ENCODE data around the gene LINGO4.
"Not testable (repeated sequence)": the region's sequence is repeated elsewhere in the genome, so short reads cannot be mapped to it uniquely, and the experiment has no call there.

Gene LINGO4

GRCh38 chr1:151809985-151810556 is 4.9 kb upstream of the LINGO4 start:
- no peak for DNase-seq

- no peak for DNase-seq
These were observed 4.2 kb upstream of the LINGO4 start for GRCh38 chr1:151809290-151809984.

GRCh38 chr1:151807766-151808165 is 2.5 kb upstream of the LINGO4 start:
- DNase-seq, result no peak

- no peak for DNase-seq
These were observed 1.9 kb upstream of the LINGO4 start for GRCh38 chr1:151807131-151807530.

GRCh38 chr1:151806170-151806569 is 951 bp upstream of the LINGO4 start:
- DNase-seq, result no peak

- no peak for DNase-seq
These were observed 1.3 kb downstream of the LINGO4 start for GRCh38 chr1:151803915-151804314.

GRCh38 chr1:151803164-151803563 is 2.1 kb downstream of the LINGO4 start:
- no peak for DNase-seq

GRCh38 chr1:151802372-151802771 is 2.8 kb downstream of the LINGO4 start:
- DNase-seq, result no peak

- DNase-seq, result no peak
These were observed 3.4 kb downstream of the LINGO4 start for GRCh38 chr1:151801846-151802245.

GRCh38 chr1:151801310-151801820 is 3.9 kb downstream of the LINGO4 start:
- DNase-seq, result no peak

GRCh38 chr1:151800830-151801229 is 4.4 kb downstream of the LINGO4 start:
- no peak for DNase-seq

- no peak for DNase-seq
These were observed 5.8 kb downstream of the LINGO4 start for GRCh38 chr1:151799179-151800022.

GRCh38 chr1:151798571-151798970 is 6.6 kb downstream of the LINGO4 start:
- DNase-seq, result no peak

GRCh38 chr1:151790940-151791651 is 14.1 kb downstream of the LINGO4 start:
- no peak for DNase-seq

GRCh38 chr1:151790071-151790939 is 14.9 kb downstream of the LINGO4 start, which contains the start of gene TDRKH:
Gene TDRKH (minus strand): TSS chr1:151790500. CDS start chr1:151783022, 7,478 bp downstream.
- peak; percentile 99 for DNase-seq

- DNase-seq, result no peak
These were observed 17.5 kb downstream of the LINGO4 start for GRCh38 chr1:151787689-151788088.

- DNase-seq, result no peak
These were observed 21.4 kb downstream of the LINGO4 start for GRCh38 chr1:151783796-151784195.

GRCh38 chr1:151782741-151783140 is 22.5 kb downstream of the LINGO4 start:
- no peak for DNase-seq

GRCh38 chr1:151782026-151782425 is 23.2 kb downstream of the LINGO4 start:
- DNase-seq, result not testable (repeated sequence)

GRCh38 chr1:151780736-151781135 is 24.5 kb downstream of the LINGO4 start:
- DNase-seq, result not testable (repeated sequence)

GRCh38 chr1:151779852-151780251 is 25.4 kb downstream of the LINGO4 start:
- no peak for DNase-seq

- no peak for DNase-seq
These were observed 27.9 kb downstream of the LINGO4 start for GRCh38 chr1:151777317-151777716.
